GM12892 (cell line): Measurements from ENCODE around the gene RFC3.

Experiments used
- POLR2A ChIP-seq: IDR thresholded peaks from 2 replicates; pipeline ENCODE4 v1.6.1; 2011; ENCODE audit warnings: low read depth, low read length, control low read depth
- POLR2AphosphoS5 ChIP-seq: IDR thresholded peaks from 2 replicates; pipeline ENCODE4 v1.6.1; 2011; ENCODE audit warnings: low read depth, low read length, control low read depth
- TAF1 ChIP-seq: IDR thresholded peaks from 2 replicates; pipeline ENCODE4 v1.6.1; 2011; ENCODE audit warnings: low read depth, mild to moderate bottlenecking, control low read depth, low read length, borderline replicate concordance

- TF ChIP-seq POLR2AphosphoS5 (no peak), POLR2A (no peak), TAF1 (no peak)
These were observed 44.1 kb downstream of the RFC3 start for GRCh38 chr13:33862016-33862415.
